Stimulated activated memory B cell treated with anti-CD40 and anti-IgM and Interleukin-4, amounts not matched to agents 10 μg/mL and 1 μg/mL and 100 μg/mL, for 72 hours (primary cell): ENCODE measurements around the gene C10orf67.
"Not testable (repeated sequence)": the region's sequence is repeated elsewhere in the genome, so short reads cannot be mapped to it uniquely, and the experiment has no call there.

ENCODE experiments used
- ATAC-seq: fragments of 150-1000 bp; cut with Tn5 transposase; 2 replicates; pipeline ENCODE4 v1.10.0; 2021
- H3K27ac Mint-ChIP-seq: one replicate; pipeline ENCODE4 v1.8.0; 2022; ENCODE audit warnings: mild to moderate bottlenecking, mixed read lengths
- H3K27me3 Mint-ChIP-seq: one replicate; pipeline ENCODE4 v1.8.0; 2022; ENCODE audit warnings: mixed read lengths
- H3K36me3 Mint-ChIP-seq: one replicate; pipeline ENCODE4 v1.8.0; 2022; ENCODE audit warnings: mixed read lengths
- H3K4me1 Mint-ChIP-seq: one replicate; pipeline ENCODE4 v1.8.0; 2022; ENCODE audit warnings: mixed read lengths
- H3K4me3 Mint-ChIP-seq: one replicate; pipeline ENCODE4 v1.8.0; 2022; ENCODE audit warnings: mild to moderate bottlenecking, moderate library complexity, mixed read lengths
- H3K9me3 Mint-ChIP-seq: one replicate; pipeline ENCODE4 v1.8.0; 2022; ENCODE audit warnings: mixed read lengths

Gene C10orf67

DNA sequence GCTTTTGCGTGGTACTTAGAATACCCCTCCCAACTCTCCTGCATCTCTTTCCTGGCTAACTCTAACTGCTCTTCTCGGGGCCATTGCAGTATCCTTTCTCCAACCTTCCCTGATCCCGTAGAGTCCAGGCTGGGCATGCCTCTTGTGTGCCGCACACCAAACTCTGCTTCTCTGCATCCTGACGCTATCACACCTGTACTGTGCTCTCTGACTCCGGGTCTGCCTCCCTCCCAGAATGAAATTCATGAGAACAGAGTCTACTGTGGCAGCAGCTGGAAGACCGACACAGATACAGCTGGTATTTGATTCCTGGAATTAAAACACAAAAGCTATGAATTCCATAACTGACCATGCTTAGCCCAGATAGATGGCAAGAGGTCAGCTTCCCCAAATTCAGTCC, 60.9 kb downstream of the C10orf67 start:
- no peak overlapping the region for H3K27ac Mint-ChIP-seq
- H3K4me3 Mint-ChIP-seq: no peak overlapping the region
- ATAC-seq: no peak
- peaks cover 2% of the 10 kb centered on the region for H3K9me3 Mint-ChIP-seq
- no peaks in the 10 kb centered on the region for H3K4me1 Mint-ChIP-seq
- no peaks in the 10 kb centered on the region for H3K36me3 Mint-ChIP-seq
- peaks cover 15% of the 10 kb centered on the region for H3K27me3 Mint-ChIP-seq

DNA sequence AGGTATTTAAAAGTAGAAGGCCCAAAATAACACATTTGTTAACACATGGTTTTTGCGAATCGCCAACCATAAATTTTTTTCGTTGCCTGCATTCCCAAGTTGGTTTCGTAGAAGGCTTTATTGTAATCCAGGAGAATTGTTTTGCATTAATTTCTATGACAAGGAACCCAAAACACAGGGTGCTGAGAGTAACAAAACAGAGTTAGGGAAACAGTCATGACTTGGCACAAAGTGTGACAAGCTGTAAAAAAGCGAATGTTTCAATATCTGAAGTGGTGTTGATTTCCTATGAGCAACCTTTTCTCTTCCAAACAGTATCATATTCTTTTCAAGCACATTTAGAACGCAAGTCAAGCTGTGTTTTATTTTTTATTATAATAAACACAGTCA, 63.6 kb downstream of the C10orf67 start:
- no peaks in the 10 kb centered on the region for H3K4me1 Mint-ChIP-seq
- H3K9me3 Mint-ChIP-seq: no peaks in the 10 kb centered on the region
- H3K36me3 Mint-ChIP-seq: no peaks in the 10 kb centered on the region
- no peak for ATAC-seq
- H3K27ac Mint-ChIP-seq: no peak overlapping the region
- no peak overlapping the region for H3K4me3 Mint-ChIP-seq
- peaks cover 24% of the 10 kb centered on the region for H3K27me3 Mint-ChIP-seq

DNA sequence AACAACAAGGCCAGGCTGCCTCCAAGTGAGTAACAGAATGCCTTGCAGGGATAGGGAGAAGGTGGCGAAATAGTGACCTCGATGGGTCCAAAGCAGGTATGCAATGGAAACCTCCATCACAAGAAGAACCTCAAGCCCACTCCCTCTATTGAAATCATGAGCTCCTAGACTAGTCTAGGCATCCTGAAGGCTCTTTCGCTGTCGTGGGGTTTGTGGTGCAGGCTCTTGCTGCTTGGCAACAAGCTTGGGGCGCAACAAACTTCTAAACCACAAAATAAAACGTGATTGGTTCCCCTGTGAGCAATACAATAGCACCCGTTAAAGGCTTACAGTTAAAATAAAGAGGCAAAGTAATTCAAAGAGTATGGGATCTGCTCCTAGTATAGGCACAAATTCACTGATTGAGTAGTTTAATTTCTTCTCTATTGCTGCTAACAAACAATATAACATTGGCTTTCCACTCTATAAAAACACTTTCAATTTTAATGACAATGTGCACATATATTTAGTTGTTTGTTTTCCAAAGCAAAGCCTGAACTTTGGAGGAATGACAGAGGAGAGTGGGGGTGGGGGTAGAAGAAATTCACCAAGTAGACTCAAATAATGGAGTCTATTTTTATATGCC, 64.1 kb downstream of the C10orf67 start:
- H3K9me3 Mint-ChIP-seq: no peaks in the 10 kb centered on the region
- no peak overlapping the region for H3K27ac Mint-ChIP-seq
- no peaks in the 10 kb centered on the region for H3K4me1 Mint-ChIP-seq
- H3K27me3 Mint-ChIP-seq: peaks cover 24% of the 10 kb centered on the region
- no peak overlapping the region for H3K4me3 Mint-ChIP-seq
- no peaks in the 10 kb centered on the region for H3K36me3 Mint-ChIP-seq
- no peak for ATAC-seq

DNA sequence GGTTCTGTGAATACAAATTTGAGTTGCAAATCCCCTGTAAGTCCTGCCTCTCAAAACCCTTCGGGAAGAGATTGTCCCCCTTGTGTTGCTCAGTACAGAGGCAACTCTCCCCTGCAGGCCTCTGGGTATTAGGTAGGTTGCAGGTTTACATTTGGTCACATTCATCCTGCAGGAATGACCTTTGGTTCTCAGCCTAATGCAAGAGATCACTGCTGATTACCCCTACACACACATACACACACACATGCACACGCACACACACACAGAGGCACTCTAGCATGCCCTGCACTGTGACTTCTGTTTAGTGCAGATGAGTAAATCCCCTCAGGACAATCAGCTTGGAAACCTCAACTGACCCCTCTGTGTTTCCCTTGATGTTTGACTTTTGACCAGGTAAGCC, 69.2 kb downstream of the C10orf67 start:
- Mint-ChIP-seq H3K27ac (no peak overlapping the region), H3K4me1 (no peaks in the 10 kb centered on the region), H3K36me3 (no peaks in the 10 kb centered on the region), H3K4me3 (no peak overlapping the region), H3K27me3 (peaks cover 10% of the 10 kb centered on the region), H3K9me3 (peaks cover 6% of the 10 kb centered on the region)
- no peak for ATAC-seq

DNA sequence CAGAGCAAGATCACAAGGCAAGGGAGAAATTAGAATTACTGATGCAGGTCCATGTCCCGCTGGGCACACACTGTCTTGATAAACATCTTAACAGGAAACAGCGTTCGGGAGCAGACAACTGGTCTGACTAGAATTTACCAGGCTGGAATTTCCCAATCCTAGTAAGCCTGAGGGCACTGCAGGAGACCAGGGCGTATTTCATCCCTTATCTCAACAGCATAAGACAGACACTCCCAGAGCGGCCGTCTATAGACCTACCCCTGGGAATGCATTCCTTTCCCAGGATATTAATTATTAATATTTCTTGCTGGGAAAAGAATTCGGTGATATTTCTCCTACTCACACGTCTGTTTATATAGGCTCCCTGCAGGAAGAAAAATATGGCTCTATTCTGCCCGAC, 70.4 kb downstream of the C10orf67 start:
- not testable (repeated sequence) for H3K27me3 Mint-ChIP-seq, ATAC-seq, H3K36me3 Mint-ChIP-seq, H3K4me1 Mint-ChIP-seq, H3K27ac Mint-ChIP-seq, H3K4me3 Mint-ChIP-seq, H3K9me3 Mint-ChIP-seq

DNA sequence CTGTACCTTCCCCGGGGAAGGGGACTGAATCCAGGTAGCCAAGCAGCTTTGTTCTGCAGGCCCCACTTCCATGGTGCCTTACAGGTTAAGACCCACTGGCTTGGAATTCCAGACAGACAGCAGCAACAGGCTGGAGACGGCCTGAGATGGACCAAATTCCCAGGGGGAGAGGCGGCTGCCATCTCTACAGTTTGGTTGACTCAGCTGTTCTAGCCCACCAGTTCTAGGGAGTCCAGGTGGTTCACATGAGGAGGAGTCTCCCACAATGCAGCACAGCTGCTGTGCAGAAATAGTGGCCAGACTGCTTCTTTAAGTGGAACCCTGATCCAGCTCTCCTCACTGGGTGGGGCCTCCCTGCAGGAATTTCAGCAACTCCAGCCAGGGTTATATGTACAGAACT, 74.1 kb downstream of the C10orf67 start:
- no peak for ATAC-seq
- no peak overlapping the region for H3K4me3 Mint-ChIP-seq
- H3K27me3 Mint-ChIP-seq: no peaks in the 10 kb centered on the region
- H3K9me3 Mint-ChIP-seq: peaks cover 6% of the 10 kb centered on the region
- no peak overlapping the region for H3K27ac Mint-ChIP-seq
- H3K36me3 Mint-ChIP-seq: no peaks in the 10 kb centered on the region
- H3K4me1 Mint-ChIP-seq: no peaks in the 10 kb centered on the region

DNA sequence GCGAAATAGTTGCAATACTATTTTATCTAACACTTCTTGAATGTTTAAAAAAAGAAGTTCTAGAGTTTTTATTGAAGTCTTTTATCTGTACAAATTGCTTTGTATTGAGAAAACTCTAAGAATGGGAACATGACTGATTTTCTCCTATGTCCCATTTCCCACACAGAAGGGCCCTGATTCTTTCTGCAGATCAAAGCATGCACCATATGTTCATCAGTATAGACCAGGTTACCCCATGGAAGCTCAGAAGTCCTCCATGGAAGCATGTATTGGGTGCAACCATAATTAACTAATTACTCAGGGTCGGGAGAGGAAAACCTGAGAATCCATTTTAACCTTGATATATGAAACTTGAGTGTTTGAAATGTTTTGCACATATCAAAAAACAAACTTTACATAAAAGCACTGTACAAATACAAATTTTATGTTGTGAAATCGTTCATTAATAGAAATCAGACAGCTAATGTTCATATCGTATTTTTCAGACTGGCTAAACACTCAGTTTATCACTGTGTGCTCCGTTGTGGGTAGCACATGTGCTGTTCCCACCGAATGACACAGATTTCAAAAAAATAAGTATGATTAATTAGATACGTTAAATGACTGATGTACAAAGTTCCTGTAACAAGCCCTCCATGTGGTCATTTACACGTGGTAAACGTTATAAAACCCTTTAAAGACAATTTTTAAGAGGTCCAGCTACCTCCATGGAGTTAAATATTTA, 81.0 kb downstream of the C10orf67 start:
- Mint-ChIP-seq H3K4me1 (no peaks in the 10 kb centered on the region), H3K9me3 (no peaks in the 10 kb centered on the region), H3K36me3 (no peaks in the 10 kb centered on the region), H3K4me3 (no peak overlapping the region), H3K27me3 (peaks cover 7% of the 10 kb centered on the region), H3K27ac (no peak overlapping the region)
- no peak for ATAC-seq

DNA sequence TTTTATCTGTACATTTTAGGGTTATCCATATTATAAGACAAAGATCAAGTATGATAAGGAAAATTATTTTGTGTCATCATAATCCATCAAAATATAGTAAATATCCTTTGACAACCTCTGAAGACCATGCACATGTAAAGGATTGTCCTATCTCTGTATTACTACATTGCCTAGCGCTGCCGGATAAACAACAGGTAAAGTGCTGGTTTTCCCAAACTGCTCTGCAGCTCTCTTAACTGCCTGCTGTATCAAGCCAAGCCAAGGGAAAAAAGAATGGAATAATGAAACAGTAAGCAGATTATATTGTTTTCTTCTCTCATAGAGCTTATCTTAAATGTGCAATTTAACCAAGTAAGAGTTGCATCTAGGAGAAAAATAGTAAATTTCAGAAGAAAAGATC, 81.7 kb downstream of the C10orf67 start:
- Mint-ChIP-seq H3K4me3 (no peak overlapping the region), H3K27ac (no peak overlapping the region), H3K4me1 (no peaks in the 10 kb centered on the region), H3K36me3 (no peaks in the 10 kb centered on the region), H3K27me3 (peaks cover 7% of the 10 kb centered on the region), H3K9me3 (no peaks in the 10 kb centered on the region)
- ATAC-seq: no peak

DNA sequence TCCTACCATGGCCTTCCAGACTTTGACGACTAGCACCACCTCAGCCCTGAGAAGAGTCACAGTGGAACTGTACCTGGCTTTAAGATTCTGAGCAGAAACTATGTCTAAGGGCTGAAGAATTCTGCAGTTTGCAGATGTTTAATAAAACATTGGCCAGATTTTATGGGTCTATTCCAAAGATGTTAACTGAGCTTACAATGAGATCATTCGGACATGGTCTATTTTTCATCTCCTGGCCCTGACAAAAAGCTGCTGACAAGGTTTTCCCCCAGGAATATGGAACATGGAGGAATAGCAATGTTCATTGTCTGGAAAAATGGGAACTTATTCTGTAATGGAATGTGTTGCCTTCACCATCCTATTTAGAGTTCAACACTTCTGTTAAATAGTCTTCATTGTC, 86.1 kb downstream of the C10orf67 start:
- H3K4me1 Mint-ChIP-seq: no peaks in the 10 kb centered on the region
- H3K27me3 Mint-ChIP-seq: peaks cover 7% of the 10 kb centered on the region
- H3K9me3 Mint-ChIP-seq: no peaks in the 10 kb centered on the region
- H3K36me3 Mint-ChIP-seq: no peaks in the 10 kb centered on the region
- ATAC-seq: no peak
- no peak overlapping the region for H3K27ac Mint-ChIP-seq
- H3K4me3 Mint-ChIP-seq: no peak overlapping the region

DNA sequence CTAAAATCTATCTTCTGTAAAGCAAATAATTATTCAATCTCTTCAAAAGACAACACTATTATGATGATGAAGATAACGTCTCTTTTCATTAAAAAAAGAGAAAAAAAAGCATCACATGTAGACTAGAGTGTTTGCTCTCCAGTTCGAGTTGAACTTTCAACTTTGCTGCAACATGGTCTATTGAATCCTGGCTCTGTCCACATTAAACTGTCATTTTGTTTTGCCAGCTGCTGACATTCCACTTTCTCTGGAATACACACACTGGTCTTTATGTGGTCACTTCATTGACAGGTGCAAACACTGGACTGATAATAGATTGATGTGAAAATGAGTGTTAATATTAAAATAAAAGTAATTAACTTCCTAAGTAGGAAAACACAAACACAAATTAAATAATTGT, 90.8 kb downstream of the C10orf67 start:
- H3K4me1 Mint-ChIP-seq: no peaks in the 10 kb centered on the region
- H3K9me3 Mint-ChIP-seq: peaks cover 4% of the 10 kb centered on the region
- no peak overlapping the region for H3K4me3 Mint-ChIP-seq
- H3K27ac Mint-ChIP-seq: no peak overlapping the region
- H3K36me3 Mint-ChIP-seq: no peaks in the 10 kb centered on the region
- no peaks in the 10 kb centered on the region for H3K27me3 Mint-ChIP-seq
- ATAC-seq: no peak

DNA sequence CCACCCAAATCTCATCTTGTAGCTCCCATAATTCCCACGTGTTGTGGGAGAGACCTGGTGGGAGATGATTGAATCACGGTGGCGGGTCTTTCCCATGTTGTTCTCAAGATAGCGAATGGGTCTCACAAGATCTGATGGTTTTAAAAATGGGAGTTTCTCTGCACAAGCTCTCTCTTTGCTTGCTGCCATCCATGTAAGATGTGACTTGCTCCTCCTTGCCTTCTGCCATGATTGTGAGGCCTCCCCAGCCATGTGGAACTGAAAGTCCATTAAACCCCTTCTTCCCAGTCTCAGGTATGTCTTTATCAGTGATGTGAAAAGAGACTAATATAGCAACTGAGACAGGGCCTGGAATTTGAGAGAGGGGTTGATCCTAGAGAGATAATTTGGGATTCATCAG, 91.7 kb downstream of the C10orf67 start:
- not testable (repeated sequence) for ATAC-seq, H3K4me3 Mint-ChIP-seq, H3K27ac Mint-ChIP-seq, H3K4me1 Mint-ChIP-seq, H3K36me3 Mint-ChIP-seq, H3K9me3 Mint-ChIP-seq, H3K27me3 Mint-ChIP-seq

DNA sequence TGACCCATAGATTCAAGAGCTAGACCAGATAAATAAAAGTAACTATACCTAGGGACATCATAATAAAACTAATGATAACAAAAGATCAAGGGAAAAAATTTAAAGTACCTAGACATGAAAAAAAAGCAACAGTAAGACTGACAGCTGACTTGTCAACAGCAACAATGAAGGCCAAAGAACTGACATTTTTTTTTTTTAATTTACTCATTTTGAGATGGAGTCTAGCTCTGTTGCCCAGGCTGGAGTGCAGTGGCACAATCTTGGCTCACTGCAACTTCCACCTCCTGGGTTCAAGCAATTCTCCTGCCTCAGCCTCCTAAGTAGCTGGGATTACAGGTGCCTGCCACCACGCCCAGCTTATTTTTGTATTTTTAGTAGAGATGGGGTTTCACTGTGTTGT, 102.8 kb downstream of the C10orf67 start:
- not testable (repeated sequence) for H3K4me3 Mint-ChIP-seq, H3K36me3 Mint-ChIP-seq, H3K4me1 Mint-ChIP-seq, H3K27me3 Mint-ChIP-seq, H3K27ac Mint-ChIP-seq, ATAC-seq
- peaks cover 16% of the 10 kb centered on the region for H3K9me3 Mint-ChIP-seq

DNA sequence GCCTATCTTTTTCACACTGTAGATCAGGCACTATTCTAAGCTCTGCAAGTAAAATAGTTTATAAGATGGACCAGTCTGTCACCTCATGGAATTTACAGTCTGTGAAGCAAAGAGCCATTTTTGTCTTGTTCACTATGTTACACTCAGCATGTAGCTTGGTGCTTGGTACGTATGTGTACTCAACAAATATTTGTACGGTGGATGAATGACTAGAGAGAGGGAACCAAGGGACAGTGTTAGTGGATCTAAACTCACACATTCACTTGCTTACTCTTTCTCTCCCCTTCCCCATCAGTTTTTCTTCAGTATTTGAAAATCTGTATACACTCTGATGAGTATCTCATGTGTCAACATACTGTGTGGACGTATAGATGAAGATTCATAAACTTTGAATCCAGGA, 106.6 kb downstream of the C10orf67 start:
- Mint-ChIP-seq H3K9me3 (peaks cover 10% of the 10 kb centered on the region), H3K27me3 (no peaks in the 10 kb centered on the region), H3K4me1 (no peaks in the 10 kb centered on the region), H3K36me3 (no peaks in the 10 kb centered on the region), H3K4me3 (no peak overlapping the region), H3K27ac (no peak overlapping the region)
- no peak for ATAC-seq

DNA sequence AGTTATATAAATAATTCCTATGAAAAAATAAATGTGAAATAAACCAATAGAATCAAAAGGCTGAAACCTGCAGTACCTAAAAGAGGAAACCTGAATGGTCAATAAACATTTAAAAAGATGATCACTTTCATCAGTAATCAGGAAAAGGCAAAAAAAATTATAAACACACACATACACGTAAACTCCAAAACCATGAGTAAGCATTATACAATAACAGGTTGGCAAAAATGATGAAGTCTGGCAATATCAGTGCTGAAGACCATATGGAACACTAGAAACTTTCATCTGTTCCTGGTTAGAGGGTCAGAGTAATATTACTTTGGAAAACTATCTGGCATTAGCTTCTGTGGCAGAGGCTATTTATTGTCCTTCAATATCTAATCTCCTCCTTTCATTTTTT, 114.0 kb downstream of the C10orf67 start:
- H3K4me1 Mint-ChIP-seq: no peaks in the 10 kb centered on the region
- H3K36me3 Mint-ChIP-seq: no peaks in the 10 kb centered on the region
- H3K9me3 Mint-ChIP-seq: peaks cover 8% of the 10 kb centered on the region
- H3K27me3 Mint-ChIP-seq: no peaks in the 10 kb centered on the region
- H3K27ac Mint-ChIP-seq: no peak overlapping the region
- ATAC-seq: no peak
- no peak overlapping the region for H3K4me3 Mint-ChIP-seq

DNA sequence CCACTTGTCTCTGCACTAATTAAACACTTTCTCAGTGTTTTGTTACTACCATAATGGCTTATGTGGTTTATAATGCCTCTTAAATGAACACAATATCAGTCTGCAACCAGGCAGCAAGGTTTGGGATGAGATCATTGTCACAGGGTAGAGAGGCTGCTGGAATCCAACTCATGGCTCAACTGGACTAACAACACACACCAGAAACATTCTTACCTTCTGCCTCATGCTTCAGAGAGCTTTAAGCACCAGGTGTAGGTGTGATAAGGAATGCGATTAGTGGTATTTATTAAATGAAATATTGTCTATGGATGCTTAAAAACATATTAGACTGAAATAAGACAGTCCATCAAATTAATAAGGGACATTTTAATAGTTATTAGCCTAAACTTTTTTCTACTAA, 127.1 kb downstream of the C10orf67 start:
- Mint-ChIP-seq H3K36me3 (no peaks in the 10 kb centered on the region), H3K27me3 (peaks cover 33% of the 10 kb centered on the region), H3K9me3 (no peaks in the 10 kb centered on the region), H3K4me1 (no peaks in the 10 kb centered on the region), H3K4me3 (no peak overlapping the region), H3K27ac (no peak overlapping the region)
- no peak for ATAC-seq

DNA sequence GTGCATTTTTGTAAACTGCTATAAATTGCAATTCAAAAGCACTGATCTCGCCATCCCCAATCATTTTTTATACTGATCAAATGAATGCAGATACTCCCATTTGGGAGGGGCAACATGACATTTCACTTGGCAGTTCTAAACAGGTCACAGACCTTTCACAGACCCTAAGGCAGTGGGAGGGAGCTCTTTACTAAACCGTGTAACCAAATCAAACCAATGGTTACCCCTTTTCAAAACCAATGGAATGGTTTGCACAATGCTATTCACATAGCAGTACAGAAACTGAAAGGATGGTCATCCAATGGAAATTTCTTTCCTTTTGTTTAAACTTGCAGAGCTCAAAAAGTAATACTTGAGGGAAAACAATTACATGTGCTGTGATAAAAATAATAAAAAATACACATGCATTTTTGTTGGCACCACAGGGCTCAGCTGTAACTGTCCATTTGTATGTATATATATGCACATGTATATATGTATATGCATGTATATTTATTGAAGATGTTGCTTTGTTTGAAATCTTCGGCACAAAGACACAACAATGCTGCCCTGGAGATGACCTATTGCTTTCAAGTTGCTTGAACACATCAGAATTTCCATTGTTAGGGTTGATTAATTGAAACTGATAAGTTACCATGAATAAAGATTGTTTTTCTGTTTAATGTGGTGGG, 138.5 kb downstream of the C10orf67 start:
- H3K9me3 Mint-ChIP-seq: no peaks in the 10 kb centered on the region
- ATAC-seq: no peak
- H3K27me3 Mint-ChIP-seq: peaks cover 48% of the 10 kb centered on the region
- H3K27ac Mint-ChIP-seq: no peak overlapping the region
- no peak overlapping the region for H3K4me3 Mint-ChIP-seq
- H3K36me3 Mint-ChIP-seq: no peaks in the 10 kb centered on the region
- H3K4me1 Mint-ChIP-seq: no peaks in the 10 kb centered on the region
